H1 (cell line): Measurements from ENCODE around the gene SPATS2. TPM values are rescaled to one million over a fixed set of nuclear protein-coding genes. Genes with fewer than 3 reads are reported as not detected.

Source experiments
- CTCF ChIA-PET: fragments of 300-600 bp; sonication (Branson Sonifier 250); formaldehyde crosslinking; loops from one replicate; lab custom pipeline; 2021; ENCODE audit not compliant: partially characterized antibody; lab: Charles Lee
- POLR2A ChIA-PET: fragments of 300-600 bp; sonication (Branson Sonifier 250); formaldehyde crosslinking; loops from one replicate; lab custom pipeline; 2021; ENCODE audit warnings: inconsistent platforms; ENCODE audit not compliant: partially characterized antibody; lab: Charles Lee
- DNase-seq, 2 experiments: peaks; one replicate each; pipeline versions ENCODE4 v3.0.0 to v3.0.0-alpha.2; 2010 to 2022; ENCODE audit warnings: low spot score in 2 of 2, low read depth in 1 of 2, mixed read lengths in 1 of 2
- FAIRE-seq: peaks from 2 replicates; lab custom pipeline; 2011; peaks lifted over from hg19 to GRCh38; lab: Jason Lieb, UNC
- H2AFZ ChIP-seq: 2 replicates; pipeline ENCODE4 v1.8.1; 2012; ENCODE audit warnings: low read length, inconsistent platforms
- H2AK5ac ChIP-seq: 2 replicates; pipeline ENCODE4 v1.6.1; 2013; ENCODE audit warnings: low read depth, low read length
- H2BK120ac ChIP-seq: replicated peaks from 2 replicates; pipeline ENCODE3; 2013; ENCODE audit warnings: low read depth, low read length, inconsistent platforms
- H2BK12ac ChIP-seq: 2 replicates; pipeline ENCODE4 v1.6.1; 2013; ENCODE audit warnings: low read depth, low read length
- H2BK15ac ChIP-seq: 2 replicates; pipeline ENCODE4 v1.6.1; 2013; ENCODE audit warnings: low read length
- H2BK20ac ChIP-seq: 2 replicates; pipeline ENCODE4 v1.6.1; 2013; ENCODE audit warnings: low read length
- H2BK5ac ChIP-seq: 2 replicates; pipeline ENCODE4 v1.6.1; 2013; ENCODE audit warnings: low read depth, low read length
- H3K14ac ChIP-seq: 2 replicates; pipeline ENCODE4 v1.6.1; 2013; ENCODE audit warnings: inconsistent platforms; ENCODE audit not compliant: insufficient read length
- H3K18ac ChIP-seq: 2 replicates; pipeline ENCODE4 v1.6.1; 2013; ENCODE audit warnings: low read length; ENCODE audit errors: extremely low read depth
- H3K23ac ChIP-seq: 2 replicates; pipeline ENCODE4 v1.6.1; 2013; ENCODE audit warnings: inconsistent platforms; ENCODE audit not compliant: insufficient read length
- H3K23me2 ChIP-seq: 2 replicates; pipeline ENCODE4 v1.6.1; 2013; ENCODE audit warnings: low read depth, low read length
- H3K27ac ChIP-seq: 2 replicates; pipeline ENCODE4 v1.6.1; 2011; ENCODE audit warnings: low read depth, low read length, inconsistent platforms
- H3K27me3 ChIP-seq, 4 experiments: replicated peaks in 1 of 4; 1 replicate in 1 of 4; 2 replicates in 3 of 4; pipeline versions ENCODE4 v1.6.1 to v1.8.1; 2011 to 2013; ENCODE audit warnings: low read length in 3 of 4, mild to moderate bottlenecking in 3 of 4, inconsistent platforms in 2 of 4, mixed read lengths in 2 of 4, moderate library complexity in 1 of 4; ENCODE audit not compliant: control insufficient read depth in 3 of 4, insufficient read depth in 3 of 4; ENCODE audit errors: extremely low read depth in 1 of 4
- H3K36me3 ChIP-seq, 4 experiments: 2 replicates each; pipeline versions ENCODE4 v1.6.1 to v1.8.1; 2011 to 2013; ENCODE audit warnings: mild to moderate bottlenecking in 4 of 4, low read length in 3 of 4, moderate library complexity in 2 of 4, control low read depth in 1 of 4, inconsistent platforms in 1 of 4; ENCODE audit not compliant: insufficient read depth in 4 of 4, control insufficient read depth in 2 of 4
- H3K4ac ChIP-seq: replicated peaks from 2 replicates; pipeline ENCODE3; 2013; ENCODE audit warnings: low read length, low read depth, mixed read lengths, inconsistent platforms; ENCODE audit not compliant: insufficient read length
- H3K4me1 ChIP-seq, 4 experiments: replicated peaks in 1 of 4; 1 replicate in 1 of 4; 2 replicates in 3 of 4; pipeline versions ENCODE4 v1.6.1 to v1.8.1; 2011 to 2013; ENCODE audit warnings: low read length in 3 of 4, inconsistent platforms in 2 of 4, mixed read lengths in 1 of 4; ENCODE audit not compliant: insufficient read depth in 4 of 4, control insufficient read depth in 3 of 4
- H3K4me2 ChIP-seq, 2 experiments: 2 replicates each; pipeline versions ENCODE4 v1.6.1 to v1.8.1; 2011 to 2013; ENCODE audit warnings: low read depth in 2 of 2, low read length in 2 of 2, control low read depth in 1 of 2, inconsistent platforms in 1 of 2, mild to moderate bottlenecking in 1 of 2; ENCODE audit not compliant: insufficient read depth in 1 of 2
- H3K4me3 ChIP-seq, 4 experiments: fragments of 200-600, 300-600 bp in 1 of 4; sonication (generic), shearing (Covaris generic), sonication (Bioruptor Twin) in 1 of 4; 2 replicates each; pipeline versions ENCODE4 v1.5.1 to v1.8.1; 2011 to 2016; ENCODE audit warnings: low read length in 4 of 4, low read depth in 3 of 4, control low read depth in 2 of 4, inconsistent platforms in 2 of 4, mild to moderate bottlenecking in 2 of 4, mixed read lengths in 1 of 4, moderate library complexity in 1 of 4; ENCODE audit not compliant: insufficient read depth in 2 of 4; ENCODE audit errors: extremely low read depth in 1 of 4
- H3K56ac ChIP-seq: replicated peaks from 2 replicates; pipeline ENCODE3; 2013; ENCODE audit warnings: low read depth, mild to moderate bottlenecking, mixed read lengths, low read length, inconsistent platforms; ENCODE audit not compliant: insufficient read length
- H3K79me1 ChIP-seq: 2 replicates; pipeline ENCODE4 v1.6.1; 2013; ENCODE audit warnings: low read depth, low read length, control low read depth
- H3K79me2 ChIP-seq, 2 experiments: 2 replicates each; pipeline versions ENCODE4 v1.6.1 to v1.8.1; 2012 to 2013; ENCODE audit warnings: low read length in 2 of 2, mild to moderate bottlenecking in 2 of 2, inconsistent platforms in 1 of 2; ENCODE audit not compliant: insufficient read depth in 2 of 2, control insufficient read depth in 1 of 2
- H3K9ac ChIP-seq, 4 experiments: replicated peaks in 1 of 4; 1 replicate in 1 of 4; 2 replicates in 3 of 4; pipeline versions ENCODE4 v1.6.1 to v1.8.1; 2011 to 2013; ENCODE audit warnings: low read depth in 3 of 4, low read length in 3 of 4, control low read depth in 2 of 4, mild to moderate bottlenecking in 2 of 4, moderate library complexity in 2 of 4, inconsistent platforms in 1 of 4; ENCODE audit errors: extremely low read depth in 1 of 4
- H3K9me3 ChIP-seq, 2 experiments: 2 replicates each; pipeline versions ENCODE4 v1.6.1 to v1.8.1; 2012 to 2013; ENCODE audit warnings: mild to moderate bottlenecking in 2 of 2, moderate library complexity in 2 of 2, control low read depth in 1 of 2, inconsistent platforms in 1 of 2, low read depth in 1 of 2, low read length in 1 of 2, mixed read lengths in 1 of 2; ENCODE audit not compliant: insufficient read depth in 2 of 2
- H4K20me1 ChIP-seq, 2 experiments: replicated peaks in 1 of 2; 2 replicates each; pipeline versions ENCODE3 to v1.8.1; 2011 to 2013; ENCODE audit warnings: inconsistent platforms in 2 of 2, low read length in 2 of 2, mild to moderate bottlenecking in 1 of 2; ENCODE audit not compliant: insufficient read depth in 2 of 2, control insufficient read depth in 1 of 2
- H4K5ac ChIP-seq: 2 replicates; pipeline ENCODE4 v1.6.1; 2013; ENCODE audit warnings: low read length, low read depth, mixed read lengths, inconsistent platforms; ENCODE audit not compliant: insufficient read length
- H4K8ac ChIP-seq: 2 replicates; pipeline ENCODE4 v1.8.0; 2013; ENCODE audit warnings: mild to moderate bottlenecking, moderate library complexity, low read length, inconsistent platforms; ENCODE audit not compliant: insufficient read depth; ENCODE audit errors: extremely low read depth
- H4K91ac ChIP-seq: replicated peaks from 2 replicates; pipeline ENCODE3; 2013; ENCODE audit warnings: low read length, mixed read lengths, inconsistent platforms; ENCODE audit not compliant: insufficient read length
- CBX5 ChIP-seq: fragments of 300-800, 300-1000 bp; sonication (generic); IDR thresholded peaks from 2 replicates; pipeline ENCODE4 v1.7.1; 2016; ENCODE audit warnings: antibody characterized with exemption, low read length, low read depth
- CTBP2 ChIP-seq: IDR thresholded peaks from 2 replicates; pipeline ENCODE4 v1.7.0; 2011; ENCODE audit warnings: borderline replicate concordance, mild to moderate bottlenecking, moderate library complexity, mixed read lengths, low read length; ENCODE audit not compliant: insufficient read depth, insufficient read length
- HDAC2 ChIP-seq, 2 experiments: fragments of 300-600 bp in 1 of 2; sonication (generic) in 1 of 2; IDR thresholded peaks; 2 replicates each; pipeline ENCODE4 v1.6.1; 2011 to 2012; ENCODE audit warnings: low read depth in 2 of 2, low read length in 2 of 2, mild to moderate bottlenecking in 2 of 2, moderate library complexity in 2 of 2, borderline replicate concordance in 1 of 2, inconsistent platforms in 1 of 2
- RAD21 ChIP-seq, 2 experiments: IDR thresholded peaks in 1 of 2; conservative IDR thresholded peaks in 1 of 2; 2 replicates each; pipeline ENCODE4 v1.6.1; 2011; ENCODE audit warnings: low read depth in 2 of 2, low read length in 2 of 2, improper control_type of control experiment in 1 of 2, inconsistent platforms in 1 of 2, mild to moderate bottlenecking in 1 of 2, moderate library complexity in 1 of 2
- SUZ12 ChIP-seq: fragments of 200-600 bp; sonication (generic); IDR thresholded peaks from 2 replicates; pipeline ENCODE4 v1.6.1; 2012; ENCODE audit warnings: mild to moderate bottlenecking, inconsistent platforms, low read length, moderate library complexity, mixed read lengths
- TAF7 ChIP-seq: optimal IDR thresholded peaks from 2 replicates; pipeline ENCODE3; 2011; ENCODE audit warnings: low read depth, mild to moderate bottlenecking, inconsistent platforms, low read length, moderate library complexity, borderline replicate concordance
- TBP ChIP-seq: IDR thresholded peaks from 2 replicates; pipeline ENCODE4 v1.6.1; 2011; ENCODE audit warnings: low read depth, low read length, improper control_type of control experiment
- TEAD4 ChIP-seq: IDR thresholded peaks from 2 replicates; pipeline ENCODE4 v1.6.1; 2012; ENCODE audit warnings: low read depth, low read length, inconsistent platforms, mixed read lengths
- YY1 ChIP-seq: IDR thresholded peaks from 2 replicates; pipeline ENCODE4 v1.6.1; 2011; ENCODE audit warnings: low read depth, mild to moderate bottlenecking, low read length
- WGBS, 2 experiments: shearing (Covaris generic) in 1 of 2; methylation state at CpG; one replicate each; pipeline versions ENCODE4 v1.1.6 to v1.1.7; 2013 to 2015; ENCODE audit warnings: low lambda C conversion rate in 2 of 2, mixed read lengths in 2 of 2, inconsistent platforms in 1 of 2, low coverage in 1 of 2, missing lambda C conversion rate in 1 of 2; ENCODE audit not compliant: insufficient replicate concordance in 2 of 2, insufficient coverage in 1 of 2, insufficient read length in 1 of 2; ENCODE audit errors: extremely low coverage in 1 of 2, missing lambda C conversion rate in 1 of 2; 5-methylcytosine and 5-hydroxymethylcytosine counted together
- polyA plus RNA-seq, 7 experiments: library from polyadenylated mRNA; depleted of rRNA in 3 of 7; stranded (reverse) in 5 of 7; unstranded in 2 of 7; fragments of >200 nt in 5 of 7; fragments of 200-250 nt in 2 of 7; gene quantifications; 1 replicate in 5 of 7; 2 replicates in 1 of 7; 4 replicates in 1 of 7; pipeline versions ENCODE4 v1.2.1 to v1.2.3, GENCODE V29; 2011 to 2013; ENCODE audit warnings: missing spikeins in 2 of 7, mixed read lengths in 2 of 7
- total RNA-seq: library from RNA; stranded (reverse); fragmentation: NEBNext Ultra II Directional; extraction: Animal tissue kit (Norgen Biotek cat#: 25700); gene quantifications from 2 replicates; pipeline ENCODE4 v1.2.1, GENCODE V29; 2021
- TF ChIP-seq, protein P1 (sequence below): IDR thresholded peaks from 2 replicates; pipeline ENCODE4 v1.6.1; 2012; ENCODE audit warnings: inconsistent platforms

The SPATS2 gene
- total and polyA plus RNA-seq, 2 of the 8 experiments (the other 6 are each of a cell fraction or from before 2014, with no cell fraction given): 19.2 to 24.5 TPM

DNA sequence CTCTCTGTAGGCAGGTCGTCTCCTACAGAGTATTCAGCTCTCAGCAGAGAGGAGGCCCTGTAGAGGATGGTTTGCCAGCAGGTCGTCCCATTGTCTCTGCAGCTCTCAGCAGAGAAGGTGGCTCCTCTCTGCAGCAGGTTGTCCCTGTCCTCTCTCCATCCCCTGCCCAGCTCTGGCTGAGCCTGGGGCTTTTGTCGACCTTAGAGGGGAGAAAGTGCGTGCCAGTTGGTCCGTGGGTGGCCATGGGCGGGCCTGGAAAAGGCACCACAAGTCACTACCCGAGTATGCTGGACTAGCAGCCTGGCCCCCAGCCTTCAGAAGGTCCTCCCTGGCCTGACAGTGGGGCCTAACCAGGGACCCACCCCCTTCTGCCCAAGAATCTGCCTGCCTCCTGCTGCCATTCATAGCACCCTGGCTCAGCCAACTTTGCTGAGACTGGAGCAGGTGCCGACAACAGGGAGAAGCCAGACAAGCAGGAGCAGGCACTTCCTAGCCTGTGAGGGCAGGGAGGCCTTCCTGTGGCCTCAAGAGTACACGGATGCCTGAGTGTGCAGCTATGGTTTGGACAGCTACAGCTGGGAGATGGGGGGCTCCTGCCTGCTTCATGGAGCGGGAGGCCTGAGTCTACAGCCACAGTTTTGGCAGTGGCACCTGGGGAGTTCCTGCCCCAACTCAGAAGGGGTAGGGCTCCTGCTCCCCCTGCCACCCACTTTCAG, 111.8 kb downstream of the SPATS2 start:
- peak in 1 of 2 experiments; percentile 57 for DNase-seq
- peak overlapping the region; percentile 7; the same call in 1 of the 2 replicates for H2AK5ac ChIP-seq
- CTCF ChIA-PET: interaction anchor here (0.7 to 3.2 kb wide), 4 partner anchors 12 to 121 kb away, joined by 3 to 10 read pairs (median 4); no protein-coding TSS in a partner anchor
- no peak overlapping the region for H3K23ac ChIP-seq
- H2BK20ac ChIP-seq: no peak overlapping the region
- H3K4me2 ChIP-seq: no peak overlapping the region; a peak in 2 of 4 replicates
- no peak overlapping the region for H3K4me3 ChIP-seq
- no peaks in the 10 kb centered on the region for H3K23me2 ChIP-seq
- no peak overlapping the region for H2BK120ac ChIP-seq
- H3K36me3 ChIP-seq: no peaks in the 10 kb centered on the region
- no peak overlapping the region for H2AFZ ChIP-seq
- no peaks in the 10 kb centered on the region for H4K20me1 ChIP-seq
- H3K9ac ChIP-seq: no peak overlapping the region
- WGBS, 2 experiments: 65% methylated on average over 10 of the region's 10 CpGs; no CpG with 5 or more reads in 1 of the 2 experiments
- H4K8ac ChIP-seq: peak overlapping the region; percentile 51
- no peaks in the 10 kb centered on the region for H3K27me3 ChIP-seq
- H3K14ac ChIP-seq: no peak overlapping the region
- H3K79me1 ChIP-seq: no peaks in the 10 kb centered on the region; the same call in 1 of the 2 replicates
- 0 out of 2 replicates have a peak overlapping the region, but pooled peaks have one; percentile 85 for H2BK5ac ChIP-seq
- 0 out of 2 replicates have a peak overlapping the region, but pooled peaks have one; percentile 22 for H2BK15ac ChIP-seq
- no peak overlapping the region for H3K27ac ChIP-seq
- peak overlapping the region; percentile 29 for H4K5ac ChIP-seq
- peaks cover 7 to 27% (median 13%) of the 10 kb centered on the region in 4 experiments for H3K4me1 ChIP-seq
- H3K4ac ChIP-seq: no peak overlapping the region
- H3K9me3 ChIP-seq: no peaks in the 10 kb centered on the region
- FAIRE-seq: no peak
- POLR2A ChIA-PET: interaction anchor here (0.9 to 1.0 kb wide), 2 partner anchors 112 to 283 kb away, joined by 3 to 5 read pairs; partner anchors contain the start of gene SPATS2
- peak overlapping the region; percentile 81 for H4K91ac ChIP-seq
- no peak overlapping the region for H3K56ac ChIP-seq
- no peaks in the 10 kb centered on the region for H3K79me2 ChIP-seq
- peak overlapping the region; percentile 68; the same call in 1 of the 2 replicates for H3K18ac ChIP-seq
- peak overlapping the region; percentile 77; the same call in 1 of the 2 replicates for H2BK12ac ChIP-seq
- TF ChIP-seq CTBP2 (no peak), RAD21 (IDR thresholded peaks at IDR 0.05 in 1 of 2, conservative IDR thresholded peaks at IDR 0.05 in 1 of 2; ENCODE audit: low read depth in 2 of 2, low read length in 2 of 2) (no peak), HDAC2 (IDR thresholded peaks at IDR 0.05; ENCODE audit: borderline replicate concordance in 1 of 2, low read depth in 2 of 2, low read length in 2 of 2) (no peak), SUZ12 (no peak), TEAD4 (no peak), TBP (no peak), TAF7 (no peak), CBX5 (no peak), YY1 (no peak)
- TF ChIP-seq, protein P1, sequence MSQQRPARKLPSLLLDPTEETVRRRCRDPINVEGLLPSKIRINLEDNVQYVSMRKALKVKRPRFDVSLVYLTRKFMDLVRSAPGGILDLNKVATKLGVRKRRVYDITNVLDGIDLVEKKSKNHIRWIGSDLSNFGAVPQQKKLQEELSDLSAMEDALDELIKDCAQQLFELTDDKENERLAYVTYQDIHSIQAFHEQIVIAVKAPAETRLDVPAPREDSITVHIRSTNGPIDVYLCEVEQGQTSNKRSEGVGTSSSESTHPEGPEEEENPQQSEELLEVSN: no peak
